Keratinocyte (primary cell): Measurements from ENCODE around the gene ANKRD40. TPM values are rescaled to one million over a fixed set of nuclear protein-coding genes. Genes with fewer than 3 reads are reported as not detected.
A peak's percentile ranks its signal among the peaks of the same experiment; 100 is the strongest.
"Not testable (repeated sequence)": the region's sequence is repeated elsewhere in the genome, so short reads cannot be mapped to it uniquely, and the experiment has no call there.

ENCODE experiments used
- DNase-seq: peaks from one replicate; pipeline ENCODE4 v3.0.0-alpha.2; 2011; ENCODE audit warnings: low read depth, missing footprints, low spot score
- FAIRE-seq: peaks from 2 replicates; lab custom pipeline; 2011; peaks lifted over from hg19 to GRCh38; lab: Jason Lieb, UNC
- H2AFZ ChIP-seq: 2 replicates; pipeline ENCODE4 v1.6.0; 2012; ENCODE audit warnings: low read length, control low read depth, inconsistent platforms; ENCODE audit not compliant: control insufficient read depth
- H3K27ac ChIP-seq: 2 replicates; pipeline ENCODE4 v1.5.1; 2011; ENCODE audit warnings: low read length; ENCODE audit not compliant: control insufficient read depth, insufficient read depth
- H3K27me3 ChIP-seq: 3 replicates; pipeline ENCODE4 v1.6.0; 2011; ENCODE audit warnings: low read length; ENCODE audit not compliant: control insufficient read depth, insufficient read depth; ENCODE audit errors: extremely low read depth
- H3K36me3 ChIP-seq, 2 experiments: 2 replicates in 1 of 2; 3 replicates in 1 of 2; pipeline ENCODE4 v1.5.1; 2011; ENCODE audit warnings: low read length in 2 of 2, mild to moderate bottlenecking in 1 of 2; ENCODE audit not compliant: control insufficient read depth in 2 of 2, insufficient read depth in 2 of 2; ENCODE audit errors: extremely low read depth in 1 of 2
- H3K4me1 ChIP-seq: 3 replicates; pipeline ENCODE4 v1.5.1; 2011; ENCODE audit warnings: low read length; ENCODE audit not compliant: control insufficient read depth, insufficient read depth; ENCODE audit errors: extremely low read depth
- H3K4me2 ChIP-seq: 3 replicates; pipeline ENCODE4 v1.6.0; 2011; ENCODE audit warnings: low read depth, low read length; ENCODE audit not compliant: control insufficient read depth, insufficient read depth; ENCODE audit errors: extremely low read depth
- H3K4me3 ChIP-seq, 3 experiments: fragments of 200-600 bp in 1 of 3; sonication (generic) in 1 of 3; 2 replicates in 2 of 3; 3 replicates in 1 of 3; pipeline ENCODE4 v1.5.1; 2011 to 2016; ENCODE audit warnings: low read length in 3 of 3, mild to moderate bottlenecking in 3 of 3, control low read depth in 2 of 3, inconsistent platforms in 1 of 3, low read depth in 1 of 3, mixed read lengths in 1 of 3, mixed run types in 1 of 3, moderate library complexity in 1 of 3; ENCODE audit not compliant: control insufficient read depth in 2 of 3, insufficient read depth in 2 of 3; ENCODE audit errors: extremely low read depth in 1 of 3
- H3K79me2 ChIP-seq: 2 replicates; pipeline ENCODE4 v1.6.0; 2012; ENCODE audit warnings: low read length; ENCODE audit not compliant: control insufficient read depth, insufficient read depth
- H3K9ac ChIP-seq: 3 replicates; pipeline ENCODE4 v1.6.0; 2011; ENCODE audit warnings: low read length; ENCODE audit not compliant: control insufficient read depth, insufficient read depth; ENCODE audit errors: extremely low read depth
- H3K9me1 ChIP-seq: 3 replicates; pipeline ENCODE4 v1.6.0; 2011; ENCODE audit warnings: low read length; ENCODE audit not compliant: control insufficient read depth, insufficient read depth; ENCODE audit errors: extremely low read depth
- H3K9me3 ChIP-seq: 2 replicates; pipeline ENCODE4 v1.5.1; 2012; ENCODE audit warnings: low read depth, low read length; ENCODE audit not compliant: control insufficient read depth
- H4K20me1 ChIP-seq: 3 replicates; pipeline ENCODE4 v1.6.0; 2011; ENCODE audit warnings: low read length; ENCODE audit not compliant: control insufficient read depth, insufficient read depth; ENCODE audit errors: extremely low read depth
- EZH2 ChIP-seq: IDR thresholded peaks from one replicate; pipeline ENCODE4 v1.6.1; 2012; ENCODE audit warnings: inconsistent platforms, mild to moderate bottlenecking, low read length, moderate library complexity
- dilution Hi-C: fragments of 300-500 bp; cut with MboI; formaldehyde crosslinking; loops from one replicate; pipeline ENCODE4 v1.7.0; 2020; ENCODE audit warnings: low sequenced_read_pairs; ENCODE audit not compliant: extremely low pct_ligation_motif_present
- polyA plus RNA-seq, 5 experiments: library from polyadenylated mRNA; depleted of rRNA in 3 of 5; stranded (reverse) in 3 of 5; stranded (forward) in 1 of 5; unstranded in 1 of 5; fragments of >200 nt; gene quantifications; 1 replicate in 1 of 5; 2 replicates in 3 of 5; 3 replicates in 1 of 5; pipeline versions ENCODE4 v1.2.1 to v1.2.3, GENCODE V29; 2011 to 2012; ENCODE audit warnings: missing spikeins in 2 of 5, low read depth in 1 of 5, low replicate concordance in 1 of 5
- TF ChIP-seq, protein P1 (sequence below), 3 experiments: IDR thresholded peaks in 1 of 3; conservative IDR thresholded peaks in 1 of 3; optimal IDR thresholded peaks in 1 of 3; 2 replicates in 2 of 3; 3 replicates in 1 of 3; pipeline versions ENCODE3 to v1.5.1; 2011; ENCODE audit warnings: low read length in 3 of 3, mild to moderate bottlenecking in 3 of 3, moderate library complexity in 2 of 3, control low read depth in 1 of 3, inconsistent platforms in 1 of 3; ENCODE audit not compliant: insufficient read depth in 2 of 3; ENCODE audit errors: extremely low read depth in 1 of 3

Gene ANKRD40
- polyA plus RNA-seq, 1 donor (not counting 4 experiments of a cell fraction or from before 2014, with no cell fraction given): 32.7 TPM

DNA sequence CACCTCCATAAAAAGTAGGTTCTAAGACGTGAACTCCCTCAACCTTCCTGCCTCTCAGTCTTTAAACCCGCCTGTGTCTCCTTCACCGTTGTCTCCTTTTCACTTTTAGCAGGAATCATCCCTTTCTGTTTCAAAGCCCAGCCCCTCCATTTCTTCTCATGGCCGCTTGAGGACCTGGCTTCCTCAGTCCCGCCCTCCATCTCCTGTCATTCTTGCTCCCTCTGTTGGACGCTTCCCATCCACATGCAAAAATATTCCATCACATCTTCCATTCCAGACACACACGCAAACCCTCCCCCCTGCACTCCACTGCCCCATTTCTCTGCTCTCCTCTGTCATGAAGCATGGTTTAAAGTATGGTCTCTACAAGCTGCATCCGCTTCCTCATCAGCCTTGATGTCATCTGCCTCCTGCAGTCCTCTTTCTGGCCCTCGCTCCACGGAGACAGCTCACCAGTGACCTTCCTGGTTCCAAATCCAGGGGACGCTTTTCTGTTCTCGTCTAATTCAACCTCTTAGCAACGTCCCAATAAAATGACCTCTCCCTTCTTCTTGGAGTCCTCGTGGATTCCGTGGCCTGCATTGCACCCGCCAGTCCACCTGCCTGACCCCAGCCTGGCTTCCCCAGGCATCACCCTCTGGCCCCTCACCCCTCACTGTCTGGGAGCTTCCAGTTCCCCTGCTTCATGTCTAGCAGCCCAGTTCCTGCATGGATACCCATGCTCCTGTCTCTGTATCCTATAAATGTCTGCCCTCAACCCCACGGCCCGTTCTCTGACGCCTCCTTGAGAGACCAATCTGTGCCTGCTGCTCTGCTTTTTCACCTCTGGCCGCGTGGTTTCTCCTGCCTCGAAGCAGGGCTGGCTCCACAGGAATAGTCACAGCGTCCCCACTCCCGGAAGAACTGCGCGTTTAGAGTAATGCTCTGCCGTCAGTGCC, 26.2 kb downstream of the ANKRD40 start:
- FAIRE-seq (peak; percentile 51), DNase-seq (no peak)
- no peaks in the 10 kb centered on the region for H3K9me3 ChIP-seq
- no peaks in the 10 kb centered on the region for H4K20me1 ChIP-seq
- H3K79me2 ChIP-seq: no peaks in the 10 kb centered on the region
- no peaks in the 10 kb centered on the region for H3K9me1 ChIP-seq
- no peak overlapping the region for H3K4me2 ChIP-seq
- peaks cover 10 to 28% of the 10 kb centered on the region in 2 experiments for H3K36me3 ChIP-seq
- H3K27ac ChIP-seq: no peak overlapping the region
- peaks cover 7% of the 10 kb centered on the region for H3K4me1 ChIP-seq
- dilution Hi-C loops: no loop called here
- TF ChIP-seq, protein P1, sequence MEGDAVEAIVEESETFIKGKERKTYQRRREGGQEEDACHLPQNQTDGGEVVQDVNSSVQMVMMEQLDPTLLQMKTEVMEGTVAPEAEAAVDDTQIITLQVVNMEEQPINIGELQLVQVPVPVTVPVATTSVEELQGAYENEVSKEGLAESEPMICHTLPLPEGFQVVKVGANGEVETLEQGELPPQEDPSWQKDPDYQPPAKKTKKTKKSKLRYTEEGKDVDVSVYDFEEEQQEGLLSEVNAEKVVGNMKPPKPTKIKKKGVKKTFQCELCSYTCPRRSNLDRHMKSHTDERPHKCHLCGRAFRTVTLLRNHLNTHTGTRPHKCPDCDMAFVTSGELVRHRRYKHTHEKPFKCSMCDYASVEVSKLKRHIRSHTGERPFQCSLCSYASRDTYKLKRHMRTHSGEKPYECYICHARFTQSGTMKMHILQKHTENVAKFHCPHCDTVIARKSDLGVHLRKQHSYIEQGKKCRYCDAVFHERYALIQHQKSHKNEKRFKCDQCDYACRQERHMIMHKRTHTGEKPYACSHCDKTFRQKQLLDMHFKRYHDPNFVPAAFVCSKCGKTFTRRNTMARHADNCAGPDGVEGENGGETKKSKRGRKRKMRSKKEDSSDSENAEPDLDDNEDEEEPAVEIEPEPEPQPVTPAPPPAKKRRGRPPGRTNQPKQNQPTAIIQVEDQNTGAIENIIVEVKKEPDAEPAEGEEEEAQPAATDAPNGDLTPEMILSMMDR (optimal IDR thresholded peaks at IDR 0.05 in 1 of 3, IDR thresholded peaks at IDR 0.05 in 1 of 3, conservative IDR thresholded peaks at IDR 0.05 in 1 of 3; ENCODE audit: extremely low read depth in 1 of 3, insufficient read depth in 2 of 3, low read length in 3 of 3): peak; percentile 62 to 83 (median 69)
- TF ChIP-seq EZH2: no peak
- no peaks in the 10 kb centered on the region for H3K27me3 ChIP-seq
- H2AFZ ChIP-seq: no peak overlapping the region
- no peak overlapping the region for H3K9ac ChIP-seq
- no peak overlapping the region for H3K4me3 ChIP-seq

DNA sequence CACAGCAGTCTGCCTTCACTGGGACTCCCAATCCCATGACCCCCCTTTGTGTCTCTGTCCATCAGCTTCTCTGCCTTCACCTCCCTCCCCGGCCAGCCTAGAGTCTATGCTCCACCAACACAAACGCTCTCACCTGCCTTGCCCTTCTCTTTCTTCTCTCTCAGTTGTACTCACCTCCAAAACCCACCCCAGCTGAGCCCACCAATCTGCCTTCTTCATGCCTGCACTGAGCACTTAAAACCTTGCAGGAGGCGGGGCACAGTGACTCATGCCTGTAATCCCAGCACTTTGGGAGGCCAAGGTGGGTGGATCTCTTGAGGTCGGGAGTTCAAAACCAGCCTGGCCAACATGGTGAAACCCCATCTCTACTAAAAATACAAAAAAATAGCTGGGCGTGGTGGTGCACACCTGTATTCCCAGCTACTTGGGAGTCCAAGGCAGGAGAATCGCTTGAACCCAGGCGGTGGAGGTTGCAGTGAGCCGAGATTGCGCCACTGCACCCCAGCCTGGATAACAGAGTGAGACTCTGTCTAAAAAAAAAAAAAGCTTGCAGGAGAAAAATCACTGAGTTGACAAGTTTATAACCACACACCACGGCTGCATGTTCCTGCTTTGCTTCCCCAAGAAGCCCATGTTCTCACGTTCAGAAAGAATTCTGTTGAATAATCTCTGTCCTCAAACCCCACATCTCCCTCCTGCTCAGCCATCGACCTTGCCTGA, 27.0 kb downstream of the ANKRD40 start:
- dilution Hi-C loops, H4K20me1 ChIP-seq, H3K27ac ChIP-seq, H3K9ac ChIP-seq, H3K4me1 ChIP-seq, H3K79me2 ChIP-seq, H2AFZ ChIP-seq, H3K27me3 ChIP-seq, H3K4me3 ChIP-seq, FAIRE-seq, H3K9me1 ChIP-seq, H3K4me2 ChIP-seq, H3K9me3 ChIP-seq, DNase-seq: not testable (repeated sequence)
- peaks cover 10 to 29% of the 10 kb centered on the region in 2 experiments for H3K36me3 ChIP-seq
